VCaP (cell line): ENCODE measurements around the gene CIAO3.

Experiments used
- H3K27ac ChIP-seq: fragments of 450-650 bp; 2 replicates; pipeline ENCODE4 v1.5.1; 2017
- TF ChIP-seq, protein P1 (sequence below): fragments of 450-650 bp; conservative IDR thresholded peaks from 2 replicates; pipeline ENCODE4 v1.5.1; 2017; ENCODE audit warnings: mild to moderate bottlenecking, moderate library complexity

Gene CIAO3

DNA sequence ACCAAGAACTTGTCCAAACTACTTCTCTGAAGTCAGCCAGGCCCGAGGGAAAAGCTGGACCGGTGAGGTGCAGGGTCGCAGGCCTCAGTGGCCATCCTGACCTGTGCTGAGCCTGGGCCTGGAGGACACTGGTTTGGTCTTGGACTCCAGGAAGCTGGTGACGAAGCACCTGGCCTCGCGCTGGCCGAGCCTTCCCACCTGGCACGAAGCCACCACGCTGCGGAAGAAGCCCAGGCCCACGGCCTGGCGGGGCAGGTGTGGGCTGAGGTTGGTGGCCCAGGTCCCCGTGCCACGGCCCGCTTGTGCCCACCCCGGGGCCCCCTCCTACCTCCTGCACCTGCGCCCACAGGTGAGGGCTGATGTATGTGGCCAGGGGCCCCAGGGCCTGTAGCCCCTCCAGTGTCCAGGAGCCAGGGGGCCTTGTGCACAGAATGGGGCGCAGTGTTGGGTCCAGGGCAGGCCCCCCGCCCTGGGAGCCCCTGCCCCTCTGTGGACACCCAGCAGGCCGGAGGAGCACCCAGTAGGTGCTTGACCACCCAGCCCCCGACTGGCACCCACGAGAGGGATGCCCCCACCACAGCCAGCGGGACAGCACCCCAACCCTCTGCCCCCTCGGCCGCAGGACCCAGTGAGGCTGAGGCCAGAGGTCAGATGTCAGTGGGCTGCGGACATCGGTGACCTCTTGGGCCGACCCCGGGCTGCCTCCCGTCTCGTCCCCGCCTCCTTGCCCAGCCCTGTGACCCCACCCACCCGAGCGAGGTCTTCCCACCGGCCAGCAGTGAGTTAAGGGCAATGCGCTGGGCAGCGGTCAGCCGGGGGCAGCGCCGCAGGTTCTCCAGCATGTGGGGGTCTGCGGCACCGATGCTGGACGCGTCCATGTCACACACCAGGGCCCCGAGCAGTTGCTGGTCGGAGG is 33.5 kb upstream of the CIAO3 start:
- H3K27ac ChIP-seq = no peak overlapping the region
- TF ChIP-seq, protein P1, sequence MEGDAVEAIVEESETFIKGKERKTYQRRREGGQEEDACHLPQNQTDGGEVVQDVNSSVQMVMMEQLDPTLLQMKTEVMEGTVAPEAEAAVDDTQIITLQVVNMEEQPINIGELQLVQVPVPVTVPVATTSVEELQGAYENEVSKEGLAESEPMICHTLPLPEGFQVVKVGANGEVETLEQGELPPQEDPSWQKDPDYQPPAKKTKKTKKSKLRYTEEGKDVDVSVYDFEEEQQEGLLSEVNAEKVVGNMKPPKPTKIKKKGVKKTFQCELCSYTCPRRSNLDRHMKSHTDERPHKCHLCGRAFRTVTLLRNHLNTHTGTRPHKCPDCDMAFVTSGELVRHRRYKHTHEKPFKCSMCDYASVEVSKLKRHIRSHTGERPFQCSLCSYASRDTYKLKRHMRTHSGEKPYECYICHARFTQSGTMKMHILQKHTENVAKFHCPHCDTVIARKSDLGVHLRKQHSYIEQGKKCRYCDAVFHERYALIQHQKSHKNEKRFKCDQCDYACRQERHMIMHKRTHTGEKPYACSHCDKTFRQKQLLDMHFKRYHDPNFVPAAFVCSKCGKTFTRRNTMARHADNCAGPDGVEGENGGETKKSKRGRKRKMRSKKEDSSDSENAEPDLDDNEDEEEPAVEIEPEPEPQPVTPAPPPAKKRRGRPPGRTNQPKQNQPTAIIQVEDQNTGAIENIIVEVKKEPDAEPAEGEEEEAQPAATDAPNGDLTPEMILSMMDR = no peak

DNA sequence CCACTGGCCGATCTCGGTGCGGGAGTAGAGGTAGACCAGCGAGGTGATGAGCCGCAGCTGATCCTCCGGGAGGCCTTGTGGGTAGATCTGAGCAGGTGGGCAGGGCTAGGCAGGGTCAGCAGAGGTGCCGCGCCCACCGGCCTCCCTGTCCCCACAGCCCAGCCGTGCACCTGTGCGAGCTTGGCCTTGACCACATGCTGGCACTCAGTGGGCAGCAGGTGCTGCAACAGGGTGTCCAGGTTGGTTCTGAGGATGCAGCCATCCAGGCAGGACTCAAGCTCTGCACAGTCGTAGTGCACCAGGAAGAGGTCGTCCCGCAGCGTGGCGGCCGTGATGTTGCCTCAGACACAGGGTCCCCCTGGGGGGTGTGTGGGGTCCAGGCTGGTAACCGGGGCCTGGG is 32.2 kb upstream of the CIAO3 start:
- TF ChIP-seq, protein P1 = no peak
- H3K27ac ChIP-seq = no peak overlapping the region

DNA sequence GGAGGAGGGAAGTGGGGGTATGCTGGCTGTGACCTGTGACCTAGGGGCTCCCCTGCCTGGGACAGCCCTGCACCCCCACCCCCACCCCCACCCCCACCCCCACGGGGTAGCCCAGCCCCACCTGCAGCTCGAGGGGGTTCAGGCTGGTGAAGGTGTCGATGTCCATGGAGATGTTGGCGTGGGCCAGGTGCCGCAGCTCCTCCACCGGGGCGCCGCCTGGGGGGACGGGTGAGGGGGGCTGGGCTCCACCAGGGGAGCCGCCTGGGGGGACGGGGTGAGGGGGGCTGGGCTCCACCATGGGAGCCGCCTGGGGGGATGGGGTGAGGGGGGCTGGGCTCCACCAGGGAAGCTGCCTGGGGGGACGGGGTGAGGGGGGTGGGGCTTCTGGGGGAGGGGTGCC is 29.6 kb upstream of the CIAO3 start:
- no peak overlapping the region for H3K27ac ChIP-seq
- TF ChIP-seq, protein P1 = no peak

DNA sequence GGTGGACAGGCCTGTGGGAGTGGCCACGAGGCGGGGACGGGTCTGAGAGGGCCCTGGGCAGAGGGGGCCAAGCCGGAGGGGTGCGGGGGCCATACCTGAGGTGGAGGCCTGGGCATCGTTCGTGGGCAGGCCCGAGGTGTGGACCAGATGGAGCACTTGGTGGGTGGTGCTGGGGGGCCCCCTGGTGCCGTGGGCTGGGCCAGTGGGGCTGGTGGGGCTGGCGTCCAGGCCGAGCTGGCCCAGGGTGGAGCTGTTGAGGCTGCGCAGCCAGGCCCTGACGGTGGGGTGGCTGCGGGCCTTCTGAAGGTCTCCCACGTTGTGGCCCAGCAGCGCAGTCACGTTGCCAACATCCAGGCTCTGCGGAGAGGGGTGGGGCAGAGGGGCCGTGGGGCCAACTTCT is 29.1 kb upstream of the CIAO3 start:
- TF ChIP-seq, protein P1 = no peak
- H3K27ac ChIP-seq = no peak overlapping the region

DNA sequence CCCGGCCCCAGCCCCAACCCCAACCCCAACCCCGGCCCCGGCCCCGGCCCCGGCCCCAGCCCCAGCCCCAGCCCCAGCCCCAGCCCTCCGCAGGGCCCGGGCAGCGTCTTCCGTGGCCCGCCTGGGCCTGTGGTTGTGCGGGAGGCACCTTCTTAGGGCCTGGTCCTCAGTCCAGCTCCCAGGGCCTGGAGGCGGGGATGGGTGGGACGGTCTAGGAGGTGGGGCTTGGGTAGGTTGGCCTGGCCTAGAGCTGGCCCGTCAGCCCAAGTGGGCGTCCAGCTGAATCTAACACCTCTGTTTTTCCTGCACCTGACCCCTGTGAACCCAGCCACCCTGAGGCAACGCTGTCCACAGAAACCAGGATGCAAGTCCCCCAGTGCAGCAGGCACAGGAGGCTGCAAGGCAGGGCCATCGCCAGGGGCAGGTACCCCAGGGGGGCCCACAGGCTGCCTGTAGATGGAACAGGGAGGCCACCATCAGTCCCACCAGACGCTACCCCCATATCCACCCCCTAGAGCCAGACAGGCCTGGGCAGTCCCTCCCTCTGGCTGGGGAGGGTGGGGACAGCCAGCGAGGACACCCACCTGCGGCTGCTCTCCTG is 28.5 kb upstream of the CIAO3 start:
- TF ChIP-seq, protein P1 = no peak
- H3K27ac ChIP-seq = no peak overlapping the region

DNA sequence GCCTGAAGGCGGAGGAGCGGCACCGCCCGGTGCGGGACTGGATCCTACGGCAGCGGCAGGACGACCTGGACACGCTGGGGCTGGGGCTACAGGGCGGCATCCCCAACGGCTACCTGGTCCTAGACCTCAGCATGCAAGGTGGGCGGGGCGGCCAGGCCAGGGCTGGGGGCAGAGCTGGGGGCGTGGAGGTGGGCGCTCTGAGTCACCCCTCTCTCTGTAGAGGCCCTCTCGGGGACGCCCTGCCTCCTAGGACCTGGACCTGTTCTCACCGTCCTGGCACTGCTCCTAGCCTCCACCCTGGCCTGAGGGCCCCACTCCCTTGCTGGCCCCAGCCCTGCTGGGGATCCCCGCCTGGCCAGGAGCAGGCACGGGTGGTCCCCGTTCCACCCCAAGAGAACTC is 27.6 kb upstream of the CIAO3 start:
- TF ChIP-seq, protein P1 = no peak
- no peak overlapping the region for H3K27ac ChIP-seq

DNA sequence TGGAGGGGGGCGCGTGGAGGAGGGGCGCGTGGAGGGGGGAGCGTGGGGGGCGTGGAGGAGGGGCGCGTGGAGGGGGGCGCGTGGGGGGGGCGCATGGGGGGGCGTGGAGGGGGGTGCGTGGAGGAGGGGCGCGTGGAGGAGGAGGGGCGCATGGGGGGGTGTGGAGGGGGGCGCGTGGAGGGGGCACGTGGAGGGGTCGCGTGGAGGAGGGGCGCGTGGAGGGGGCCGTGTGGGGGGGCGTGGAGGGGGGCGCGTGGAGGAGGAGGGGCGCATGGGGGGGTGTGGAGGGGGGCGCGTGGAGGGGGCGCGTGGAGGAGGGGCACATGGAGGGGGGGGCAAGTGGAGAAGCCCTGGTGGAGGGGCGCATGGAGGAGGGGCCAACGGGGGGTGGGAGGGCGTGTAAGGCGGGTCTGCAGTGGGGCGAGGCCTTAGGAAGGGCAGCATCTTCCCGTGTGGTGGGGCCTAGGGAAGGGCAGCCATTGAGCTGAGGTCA is 27.0 kb upstream of the CIAO3 start:
- no peak overlapping the region for H3K27ac ChIP-seq
- TF ChIP-seq, protein P1 = no peak
